GM19351 (cell line): Measurements from ENCODE around the gene TRIM17.

ENCODE experiments used
- ATAC-seq: cut with Tn5 transposase; IDR thresholded peaks from one replicate; pipeline ENCODE4 v1.9.1; 2021; ENCODE audit warnings: mild to moderate bottlenecking, moderate library complexity; ENCODE audit not compliant: unreplicated experiment

TRIM17 gene

DNA sequence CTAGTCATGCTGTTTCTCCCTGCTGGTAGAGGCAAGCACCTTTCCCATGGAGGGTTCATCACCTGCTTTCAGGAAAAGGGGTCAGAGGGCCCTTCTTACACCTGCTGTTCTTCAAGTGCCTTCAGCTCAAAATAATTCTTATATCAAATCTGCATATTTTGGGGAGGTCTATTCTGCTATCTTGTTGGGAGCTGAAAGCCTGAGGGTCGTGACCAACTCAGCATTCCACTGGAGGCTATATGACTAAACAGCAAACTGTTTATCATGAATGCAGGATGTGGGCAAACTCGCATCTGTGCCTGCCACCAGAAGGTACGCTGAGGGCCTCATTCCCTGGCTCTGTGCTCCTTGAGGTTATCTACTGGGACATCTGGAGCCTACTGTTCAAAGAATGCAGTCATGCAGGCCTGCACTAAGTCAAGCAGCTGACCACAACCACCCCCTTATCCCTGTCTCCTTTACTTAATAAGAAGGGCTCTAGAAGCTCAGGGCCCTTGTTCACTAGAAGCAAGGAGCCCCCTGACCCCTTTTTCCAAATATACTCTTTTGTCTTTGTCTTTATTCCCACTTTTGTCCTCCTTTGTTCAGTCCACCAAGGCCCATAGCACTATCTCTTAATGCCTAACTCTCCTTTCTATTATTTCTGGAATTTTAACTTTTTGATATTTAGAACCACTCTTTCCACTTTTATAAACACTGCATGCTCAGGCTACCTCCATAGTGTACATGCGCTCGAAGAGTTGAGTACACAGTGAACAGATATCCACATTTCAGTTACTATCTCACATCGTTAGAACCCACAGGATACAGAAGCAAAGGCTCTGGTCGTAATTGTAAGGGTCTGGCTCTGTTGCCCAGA lies 4.5 kb upstream of the TRIM17 start:
- no peak for ATAC-seq

DNA sequence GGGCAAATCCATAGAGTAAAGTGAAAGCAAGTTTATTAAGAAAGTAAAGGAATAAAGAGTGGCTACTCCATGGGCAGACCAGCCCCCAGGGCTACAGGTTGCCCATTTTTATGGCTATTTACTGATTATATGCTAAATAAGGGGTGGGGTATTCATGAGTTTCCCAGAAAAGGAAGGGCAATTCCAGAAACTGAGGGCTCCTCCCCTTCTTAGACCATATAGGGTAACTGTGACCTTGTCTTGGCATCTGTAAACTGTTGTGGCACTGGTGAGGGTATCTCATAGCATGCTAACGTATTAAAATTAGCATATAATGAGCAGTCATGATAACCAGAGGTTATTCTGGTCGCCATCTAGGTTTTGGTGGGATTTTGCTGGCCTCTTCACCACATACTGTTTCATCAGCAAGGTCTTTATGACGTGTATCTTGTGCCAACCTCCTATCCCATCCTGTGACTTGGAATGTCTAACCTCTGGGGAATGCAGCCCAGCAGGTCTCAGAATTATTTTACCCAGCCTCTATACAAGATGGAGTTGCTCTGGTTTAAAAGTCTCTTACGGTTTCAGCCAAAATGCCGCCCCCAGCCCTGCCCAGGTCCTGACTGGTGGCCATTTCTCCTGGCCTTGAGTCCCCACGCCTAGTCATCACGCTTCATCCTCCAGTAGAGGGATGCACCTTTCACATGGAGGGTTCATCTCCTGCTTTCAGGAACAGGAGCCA lies 982 bp upstream of the TRIM17 start:
- no peak for ATAC-seq

GRCh38 chr1:228417061-228417460 lies 400 bp upstream of the TRIM17 start:
- no peak for ATAC-seq

DNA sequence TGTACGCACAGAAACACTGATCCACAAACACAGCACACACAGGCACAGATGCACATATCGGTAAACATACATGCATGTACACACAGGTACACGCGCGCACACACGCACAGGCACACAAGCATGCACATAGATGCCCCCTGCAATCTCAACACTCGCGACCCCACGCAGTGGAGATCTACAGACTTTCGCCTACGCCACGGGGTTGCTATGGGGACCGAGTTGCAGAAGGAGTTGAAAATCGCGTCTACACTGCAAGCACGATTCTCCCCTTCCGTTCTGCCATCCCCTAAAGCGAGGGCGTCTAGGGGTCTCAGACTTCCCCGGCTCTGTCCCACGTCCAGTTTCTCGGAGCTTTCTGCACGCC lies 826 bp downstream of the TRIM17 start:
- ATAC-seq = no peak

- no peak for ATAC-seq
These were observed 1.4 kb downstream of the TRIM17 start for GRCh38 chr1:228415221-228415620.

DNA sequence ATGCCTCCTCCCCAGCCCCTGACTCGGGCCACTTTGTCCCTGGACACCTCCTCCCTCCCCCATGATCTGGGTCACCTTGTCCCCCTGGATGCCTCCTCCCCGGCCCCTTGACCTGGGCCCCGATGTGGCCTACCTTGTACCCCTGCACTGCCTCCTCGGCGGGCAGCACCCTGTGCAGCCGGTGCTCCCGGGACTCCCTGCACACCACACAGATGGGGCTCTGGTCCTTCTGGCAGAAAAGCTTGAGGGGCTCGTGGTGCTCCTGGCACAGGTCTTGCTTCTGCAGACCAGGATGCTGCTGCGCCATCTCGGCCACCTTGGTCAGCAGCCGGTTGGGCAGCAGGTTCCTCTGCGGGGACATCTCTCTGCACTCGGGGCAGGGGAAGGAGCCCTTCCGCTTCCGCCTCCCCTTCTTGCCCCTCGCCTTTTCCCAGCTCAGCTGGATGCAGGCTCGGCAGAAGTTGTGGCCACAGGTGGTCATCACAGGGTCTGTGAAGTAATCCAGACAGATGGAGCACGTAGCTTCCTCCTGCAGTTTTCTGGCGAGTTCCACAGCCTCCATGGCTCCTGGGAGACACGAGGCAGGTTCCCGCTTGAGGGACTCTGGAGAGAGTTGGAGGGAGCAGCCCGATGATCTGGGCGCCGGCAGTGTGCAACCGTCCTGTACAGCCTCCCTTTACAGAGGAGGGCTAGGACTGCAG lies 2.0 kb downstream of the TRIM17 start:
- ATAC-seq = no peak

DNA sequence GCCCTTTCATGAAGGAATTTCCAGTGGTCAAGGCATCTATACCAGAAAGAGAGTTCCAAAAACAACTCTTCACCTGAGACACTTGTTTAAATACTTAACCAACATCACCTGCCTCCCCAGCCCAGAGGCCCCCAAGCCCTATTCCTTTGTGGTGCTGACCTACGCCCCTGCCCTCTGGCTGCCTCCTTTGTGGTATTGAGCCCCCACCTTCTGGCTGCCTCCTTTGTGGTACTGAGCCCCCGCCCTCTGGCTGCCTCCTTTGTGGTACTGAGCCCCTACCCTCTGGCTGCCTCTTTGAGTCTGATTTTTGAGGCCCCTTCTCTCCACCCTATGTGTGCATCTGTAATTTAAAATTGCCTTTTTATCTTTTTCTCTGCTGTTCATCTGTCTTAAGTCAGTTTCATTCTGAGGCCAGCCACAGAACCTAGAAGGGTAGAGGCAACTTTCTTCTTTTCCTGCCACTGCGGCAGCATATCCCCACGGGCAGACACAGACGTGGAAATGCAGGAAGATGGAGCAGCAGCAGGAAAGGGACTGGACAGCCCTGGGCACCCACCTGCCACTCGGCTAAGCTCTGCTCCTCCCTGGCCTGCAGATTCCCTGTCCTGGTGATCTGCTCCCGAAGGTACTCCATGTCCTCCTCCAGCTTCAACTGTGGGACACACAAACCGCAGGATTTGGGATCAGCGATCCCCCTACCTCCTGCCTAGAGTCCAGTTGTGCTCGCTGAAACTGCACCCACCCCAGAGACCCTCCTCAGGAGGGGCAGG lies 3.2 kb downstream of the TRIM17 start:
- ATAC-seq = no peak

- ATAC-seq = no peak
These were observed 4.9 kb downstream of the TRIM17 start for GRCh38 chr1:228411548-228412430.

- ATAC-seq = no peak
These were observed 5.5 kb downstream of the TRIM17 start for GRCh38 chr1:228411121-228411520.

- no peak for ATAC-seq
These were observed 6.0 kb downstream of the TRIM17 start for GRCh38 chr1:228410671-228411070.

GRCh38 chr1:228410015-228410414 lies 6.6 kb downstream of the TRIM17 start:
- ATAC-seq = no peak

GRCh38 chr1:228408869-228409805 lies 7.5 kb downstream of the TRIM17 start:
- ATAC-seq = no peak

GRCh38 chr1:228408041-228408868 lies 8.4 kb downstream of the TRIM17 start:
- no peak for ATAC-seq

DNA sequence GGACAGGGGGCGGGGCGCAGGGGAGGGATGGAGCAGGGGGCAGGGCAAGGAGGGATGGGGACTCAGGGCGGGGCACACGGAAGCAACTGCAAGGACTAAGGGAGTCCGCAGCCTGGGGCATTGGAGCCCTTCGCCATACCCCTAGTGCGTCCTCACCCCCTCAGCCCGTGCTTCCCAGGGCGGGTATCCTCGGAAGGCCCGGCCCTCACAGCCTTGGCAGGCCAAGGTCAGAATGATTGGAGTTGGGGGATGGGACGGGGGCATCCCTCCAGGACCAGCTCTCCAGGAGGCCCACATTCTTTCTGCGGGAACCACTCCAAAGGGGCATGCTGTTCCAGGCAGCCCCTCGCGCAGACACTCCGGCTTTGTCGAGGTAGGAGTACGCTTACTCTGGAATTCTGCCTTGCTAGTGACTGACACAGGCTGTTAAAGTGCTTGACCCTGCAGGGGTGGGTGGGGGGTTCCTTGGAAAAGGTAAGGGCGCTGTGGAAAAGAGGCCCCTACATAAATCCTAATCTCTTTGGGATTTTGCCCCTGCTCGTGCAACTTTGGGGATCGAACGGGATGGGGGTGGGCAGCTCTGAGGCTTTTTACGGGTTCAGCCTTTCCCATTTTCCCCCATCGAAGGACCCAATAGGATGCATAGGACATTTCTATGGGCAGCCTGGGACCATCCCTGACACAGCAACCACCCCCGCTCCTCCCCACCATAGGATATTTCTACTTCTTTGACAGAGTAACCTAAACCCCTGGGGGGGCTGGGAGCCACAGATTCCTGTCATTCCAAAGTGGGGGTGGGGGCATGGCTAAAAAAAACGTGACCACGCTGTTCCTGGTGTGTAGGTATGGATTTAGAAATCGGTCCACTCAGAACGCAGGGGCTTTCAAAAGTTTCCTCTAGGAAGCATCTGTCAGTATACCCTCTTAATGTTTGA lies 9.3 kb downstream of the TRIM17 start:
- ATAC-seq = no peak

GRCh38 chr1:228405979-228406228 lies 10.8 kb downstream of the TRIM17 start:
- ATAC-seq = peak; percentile 25

GRCh38 chr1:228405200-228405978 lies 11.3 kb downstream of the TRIM17 start:
- ATAC-seq = no peak
